IMR-90 (cell line): Measurements from ENCODE around the gene UBL4A. TPM values are rescaled to one million over a fixed set of nuclear protein-coding genes. Genes with fewer than 3 reads are reported as not detected.

Experiments
- ATAC-seq: fragments of 200-7000 bp; cut with Tn5 transposase; 2 replicates; pipeline ENCODE4 v1.9.1; 2020; ENCODE audit warnings: low read depth, mild to moderate bottlenecking, moderate library complexity
- BruUV-seq: library from RNA; stranded (reverse); fragments of 400-500 nt; replicated peaks from 2 replicates; lab custom pipeline; 2021; lab: Mats Ljungman, UMichigan
- CTCF ChIA-PET: fragments of 300-600 bp; formaldehyde crosslinking; extraction: SDS; loops from one replicate; lab custom pipeline; 2021; ENCODE audit warnings: antibody characterized with exemption; lab: Yijun Ruan, JAX
- POLR2A ChIA-PET: fragments of 300-600 bp; sonication (Branson Sonifier 250); formaldehyde crosslinking; loops from one replicate; lab custom pipeline; 2022; ENCODE audit warnings: antibody characterized with exemption; ENCODE audit not compliant: unreplicated experiment; lab: Charles Lee
- DNase-seq: peaks from one replicate; pipeline ENCODE4 v3.0.0; 2013
- H2AFZ ChIP-seq: replicated peaks from 2 replicates; pipeline ENCODE3; 2013; ENCODE audit warnings: low read length, mild to moderate bottlenecking; ENCODE audit not compliant: poor library complexity
- H2AK5ac ChIP-seq: 2 replicates; pipeline ENCODE4 v1.6.1; 2013; ENCODE audit warnings: low read depth, low read length, inconsistent platforms
- H2AK9ac ChIP-seq: replicated peaks from 2 replicates; pipeline ENCODE3; 2013; ENCODE audit warnings: mild to moderate bottlenecking, low read depth, low read length, moderate library complexity; ENCODE audit not compliant: poor library complexity
- H2BK120ac ChIP-seq: 2 replicates; pipeline ENCODE4 v1.6.1; 2013; ENCODE audit warnings: low read depth, low read length, inconsistent platforms
- H2BK15ac ChIP-seq: 3 replicates; pipeline ENCODE4 v1.6.1; 2013; ENCODE audit warnings: low read depth, low read length, inconsistent platforms
- H2BK20ac ChIP-seq: 2 replicates; pipeline ENCODE4 v1.6.1; 2013; ENCODE audit warnings: low read depth, mild to moderate bottlenecking, inconsistent platforms, low read length, moderate library complexity
- H2BK5ac ChIP-seq: 2 replicates; pipeline ENCODE4 v1.6.1; 2013; ENCODE audit warnings: mild to moderate bottlenecking, low read depth, low read length, inconsistent platforms; ENCODE audit not compliant: poor library complexity, severe bottlenecking
- H3K14ac ChIP-seq: replicated peaks from 2 replicates; pipeline ENCODE4 v1.6.1; 2013; ENCODE audit warnings: low read depth, low read length, inconsistent platforms
- H3K18ac ChIP-seq: 2 replicates; pipeline ENCODE4 v1.6.1; 2013; ENCODE audit warnings: low read depth, low read length, control low read depth
- H3K23ac ChIP-seq: 2 replicates; pipeline ENCODE4 v1.6.1; 2013; ENCODE audit warnings: low read depth, low read length, inconsistent platforms
- H3K27ac ChIP-seq: 2 replicates; pipeline ENCODE4 v1.5.1; 2013; ENCODE audit warnings: mild to moderate bottlenecking, control low read depth, low read length; ENCODE audit not compliant: insufficient read depth
- H3K27me3 ChIP-seq: 2 replicates; pipeline ENCODE4 v1.6.1; 2013; ENCODE audit warnings: low read length; ENCODE audit not compliant: control insufficient read depth, insufficient read depth
- H3K36me3 ChIP-seq: 2 replicates; pipeline ENCODE4 v1.6.1; 2013; ENCODE audit warnings: low read length, mixed read lengths; ENCODE audit not compliant: control insufficient read depth, insufficient read depth
- H3K4ac ChIP-seq: 2 replicates; pipeline ENCODE4 v1.6.1; 2013; ENCODE audit warnings: low read depth, low read length, inconsistent platforms
- H3K4me1 ChIP-seq: 2 replicates; pipeline ENCODE4 v1.6.1; 2013; ENCODE audit warnings: low read length, mixed read lengths; ENCODE audit not compliant: control insufficient read depth, insufficient read depth
- H3K4me2 ChIP-seq: 2 replicates; pipeline ENCODE4 v1.6.1; 2013; ENCODE audit warnings: low read depth, mild to moderate bottlenecking, control low read depth, low read length, moderate library complexity
- H3K4me3 ChIP-seq: 2 replicates; pipeline ENCODE4 v1.5.1; 2013; ENCODE audit warnings: low read depth, mild to moderate bottlenecking, control low read depth, low read length, moderate library complexity; ENCODE audit not compliant: insufficient read depth
- H3K56ac ChIP-seq: 2 replicates; pipeline ENCODE4 v1.6.1; 2013; ENCODE audit warnings: low read length, inconsistent platforms; ENCODE audit not compliant: insufficient read depth; ENCODE audit errors: extremely low read depth
- H3K79me1 ChIP-seq, 2 experiments: 2 replicates each; pipeline ENCODE4 v1.6.1; 2013; ENCODE audit warnings: low read length in 2 of 2, inconsistent platforms in 1 of 2, low read depth in 1 of 2
- H3K9ac ChIP-seq: 2 replicates; pipeline ENCODE4 v1.6.1; 2013; ENCODE audit warnings: low read depth, low read length, control low read depth
- H3K9me1 ChIP-seq: 2 replicates; pipeline ENCODE4 v1.6.1; 2013; ENCODE audit warnings: low read length, inconsistent platforms; ENCODE audit not compliant: insufficient read depth
- H3K9me3 ChIP-seq: 2 replicates; pipeline ENCODE4 v1.6.1; 2013; ENCODE audit warnings: low read length; ENCODE audit not compliant: control insufficient read depth, insufficient read depth
- H4K20me1 ChIP-seq: 2 replicates; pipeline ENCODE4 v1.6.1; 2013; ENCODE audit warnings: low read length, inconsistent platforms; ENCODE audit not compliant: insufficient read depth
- H4K5ac ChIP-seq: 2 replicates; pipeline ENCODE4 v1.6.1; 2013; ENCODE audit warnings: mild to moderate bottlenecking, low read depth, low read length, control low read depth
- H4K8ac ChIP-seq, 2 experiments: 2 replicates each; pipeline ENCODE4 v1.6.1; 2013; ENCODE audit warnings: low read depth in 2 of 2, low read length in 2 of 2, control low read depth in 1 of 2, inconsistent platforms in 1 of 2
- H4K91ac ChIP-seq: 2 replicates; pipeline ENCODE4 v1.6.1; 2013; ENCODE audit warnings: low read depth, low read length, inconsistent platforms; ENCODE audit not compliant: insufficient read depth
- BHLHE40 ChIP-seq: fragments of 150-350 bp; IDR thresholded peaks from 2 replicates; pipeline ENCODE4 v1.6.1; 2016; ENCODE audit warnings: mild to moderate bottlenecking, low read depth, low read length
- CEBPB ChIP-seq: IDR thresholded peaks from 2 replicates; pipeline ENCODE4 v1.6.1; 2012; ENCODE audit warnings: low read depth, low read length, improper control_type of control experiment
- CHD1 ChIP-seq: IDR thresholded peaks from 2 replicates; pipeline ENCODE4 v1.6.1; 2012; ENCODE audit warnings: low read depth, low read length, improper control_type of control experiment
- FOS ChIP-seq: fragments of 150-350 bp; IDR thresholded peaks from 2 replicates; pipeline ENCODE4 v1.6.1; 2016; ENCODE audit warnings: low read depth, low read length
- MAFK ChIP-seq: IDR thresholded peaks from 2 replicates; pipeline ENCODE4 v1.6.1; 2012; ENCODE audit warnings: low read depth, low read length, improper control_type of control experiment
- MAZ ChIP-seq: IDR thresholded peaks from 2 replicates; pipeline ENCODE4 v1.6.1; 2012; ENCODE audit warnings: low read depth, mild to moderate bottlenecking, low read length, improper control_type of control experiment, moderate library complexity, borderline replicate concordance
- MXI1 ChIP-seq: IDR thresholded peaks from 2 replicates; pipeline ENCODE4 v1.6.1; 2012; ENCODE audit warnings: low read depth, mild to moderate bottlenecking, low read length, moderate library complexity, borderline replicate concordance
- NFE2L2 ChIP-seq: fragments of 150-350 bp; IDR thresholded peaks from 2 replicates; pipeline ENCODE4 v1.6.1; 2016; ENCODE audit warnings: low read depth, mild to moderate bottlenecking, low read length
- POLR2A ChIP-seq: IDR thresholded peaks from 2 replicates; pipeline ENCODE4 v1.6.1; 2012; ENCODE audit warnings: mild to moderate bottlenecking, low read depth, low read length
- RAD21 ChIP-seq: IDR thresholded peaks from 2 replicates; pipeline ENCODE4 v1.6.1; 2012; ENCODE audit warnings: low read length, improper control_type of control experiment
- RCOR1 ChIP-seq: IDR thresholded peaks from 2 replicates; pipeline ENCODE4 v1.6.1; 2012; ENCODE audit warnings: mild to moderate bottlenecking, low read length, improper control_type of control experiment; ENCODE audit not compliant: insufficient replicate concordance
- RFX5 ChIP-seq: IDR thresholded peaks from 2 replicates; pipeline ENCODE4 v1.8.0; 2012; ENCODE audit warnings: low read depth, mild to moderate bottlenecking, low read length, moderate library complexity
- SMC3 ChIP-seq: fragments of 150-350 bp; IDR thresholded peaks from 2 replicates; pipeline ENCODE4 v1.6.1; 2016; ENCODE audit warnings: low read depth, mild to moderate bottlenecking, antibody characterized with exemption, low read length, moderate library complexity
- WGBS, 2 experiments: methylation state at CpG; one replicate each; pipeline versions ENCODE4 v1.1.5 to v1.1.7; 2013; ENCODE audit warnings: missing lambda C conversion rate in 2 of 2; ENCODE audit not compliant: insufficient read length in 1 of 2; ENCODE audit errors: extremely low coverage in 2 of 2; 5-methylcytosine and 5-hydroxymethylcytosine counted together
- dilution Hi-C: fragments of 300-500 bp; cut with HindIII; formaldehyde crosslinking; loops from one replicate; pipeline ENCODE4 v1.14.3; 2018; ENCODE audit warnings: low sequenced_read_pairs; ENCODE audit not compliant: unreplicated experiment
- in situ Hi-C: fragments of 300-500 bp; cut with MboI; formaldehyde crosslinking; loops from 3 replicates; pipeline ENCODE4 v1.14.3; 2019; ENCODE audit warnings: low sequenced_read_pairs, inconsistent platforms, mixed read lengths
- intact Hi-C: fragments of 100-400 bp; cut with micrococcal nuclease; formaldehyde crosslinking; loops from 2 replicates; pipeline ENCODE4 v1.10.0; 2022
- polyA plus RNA-seq, 3 experiments: library from polyadenylated mRNA; depleted of rRNA; stranded (reverse); fragments of >200 nt; gene quantifications; 2 replicates each; pipeline ENCODE4 v1.2.3, GENCODE V29; 2012; ENCODE audit warnings: low replicate concordance in 1 of 3
- total RNA-seq: library from RNA; depleted of rRNA; stranded (reverse); fragments of >200 nt; gene quantifications from 2 replicates; pipeline ENCODE4 v1.2.3, GENCODE V29; 2012
- TF ChIP-seq, protein P1 (sequence below): fragments of 150-350 bp; IDR thresholded peaks from 2 replicates; pipeline ENCODE4 v1.6.1; 2017; ENCODE audit warnings: mild to moderate bottlenecking, antibody characterized with exemption, low read length, low read depth
- TF ChIP-seq, protein P2 (sequence below): conservative IDR thresholded peaks from 2 replicates; pipeline ENCODE4 v1.5.1; 2012; ENCODE audit warnings: mild to moderate bottlenecking, low read depth, low read length, improper control_type of control experiment

Gene UBL4A
- total and polyA plus RNA-seq, 2 of the 4 experiments (the other 2 are of a cell fraction) = 24.6 to 28.3 TPM

GRCh38 chrX:154434394-154435168, 51.8 kb downstream of the UBL4A start:
- Histone ChIP-seq H2AK9ac (no peak overlapping the region), H3K56ac (no peak overlapping the region), H3K79me1 (peaks cover 3 to 19% of the 10 kb centered on the region in 2 experiments; a peak in 3 of 4 replicates), H4K5ac (no peak overlapping the region), H3K9me3 (no peaks in the 10 kb centered on the region), H3K14ac (no peak overlapping the region), H2BK15ac (no peak overlapping the region), H2BK5ac (no peak overlapping the region), H3K9ac (no peak overlapping the region), H3K18ac (no peak overlapping the region), H3K4me3 (no peak overlapping the region), H3K4ac (no peak overlapping the region), H2BK120ac (no peak overlapping the region), H3K9me1 (0 out of 2 replicates have a peak, but pooled peaks cover 2% of the 10 kb centered on the region), H2AFZ (no peak overlapping the region), H3K4me1 (peaks cover 5% of the 10 kb centered on the region), H3K36me3 (peaks cover 38% of the 10 kb centered on the region), H4K8ac (no peak overlapping the region), H3K27ac (no peak overlapping the region), H4K91ac (no peak overlapping the region), H3K23ac (no peak overlapping the region), H4K20me1 (peaks cover 21% of the 10 kb centered on the region), H3K4me2 (no peak overlapping the region), H3K27me3 (no peaks in the 10 kb centered on the region), H2BK20ac (no peak overlapping the region), H2AK5ac (no peak overlapping the region)
- ATAC-seq (no peak), DNase-seq (no peak)
- 100% methylated on average over 1 of the region's 7 CpGs; no CpG with 5 or more reads in 1 of the 2 experiments for WGBS, 2 experiments
- POLR2A ChIA-PET = interaction anchor here (0.7 kb wide), 1 partner anchor 63 kb away, joined by 3 read pairs; no protein-coding TSS in a partner anchor
- no TSS peak for BruUV-seq
- in situ Hi-C loops = no loop called here
- CTCF ChIA-PET = no interaction called here
- intact Hi-C loops = no loop called here
- dilution Hi-C loops = no loop called here
- TF ChIP-seq MAFK (no peak), BHLHE40 (no peak), POLR2A (no peak), RAD21 (no peak), SMC3 (no peak), FOS (no peak), RCOR1 (no peak), MXI1 (no peak), MAZ (no peak), RFX5 (no peak), CHD1 (no peak), NFE2L2 (no peak), CEBPB (no peak)
- TF ChIP-seq, protein P1, sequence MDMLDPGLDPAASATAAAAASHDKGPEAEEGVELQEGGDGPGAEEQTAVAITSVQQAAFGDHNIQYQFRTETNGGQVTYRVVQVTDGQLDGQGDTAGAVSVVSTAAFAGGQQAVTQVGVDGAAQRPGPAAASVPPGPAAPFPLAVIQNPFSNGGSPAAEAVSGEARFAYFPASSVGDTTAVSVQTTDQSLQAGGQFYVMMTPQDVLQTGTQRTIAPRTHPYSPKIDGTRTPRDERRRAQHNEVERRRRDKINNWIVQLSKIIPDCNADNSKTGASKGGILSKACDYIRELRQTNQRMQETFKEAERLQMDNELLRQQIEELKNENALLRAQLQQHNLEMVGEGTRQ = no peak
- TF ChIP-seq, protein P2, sequence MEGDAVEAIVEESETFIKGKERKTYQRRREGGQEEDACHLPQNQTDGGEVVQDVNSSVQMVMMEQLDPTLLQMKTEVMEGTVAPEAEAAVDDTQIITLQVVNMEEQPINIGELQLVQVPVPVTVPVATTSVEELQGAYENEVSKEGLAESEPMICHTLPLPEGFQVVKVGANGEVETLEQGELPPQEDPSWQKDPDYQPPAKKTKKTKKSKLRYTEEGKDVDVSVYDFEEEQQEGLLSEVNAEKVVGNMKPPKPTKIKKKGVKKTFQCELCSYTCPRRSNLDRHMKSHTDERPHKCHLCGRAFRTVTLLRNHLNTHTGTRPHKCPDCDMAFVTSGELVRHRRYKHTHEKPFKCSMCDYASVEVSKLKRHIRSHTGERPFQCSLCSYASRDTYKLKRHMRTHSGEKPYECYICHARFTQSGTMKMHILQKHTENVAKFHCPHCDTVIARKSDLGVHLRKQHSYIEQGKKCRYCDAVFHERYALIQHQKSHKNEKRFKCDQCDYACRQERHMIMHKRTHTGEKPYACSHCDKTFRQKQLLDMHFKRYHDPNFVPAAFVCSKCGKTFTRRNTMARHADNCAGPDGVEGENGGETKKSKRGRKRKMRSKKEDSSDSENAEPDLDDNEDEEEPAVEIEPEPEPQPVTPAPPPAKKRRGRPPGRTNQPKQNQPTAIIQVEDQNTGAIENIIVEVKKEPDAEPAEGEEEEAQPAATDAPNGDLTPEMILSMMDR = no peak
